Immature natural killer cell (primary cell): ENCODE results near the gene NDUFA8. TPM values are rescaled to one million over a fixed set of nuclear protein-coding genes. Genes with fewer than 3 reads are reported as not detected.
A peak's percentile ranks its signal among the peaks of the same experiment; 100 is the strongest.

Source experiments
- DNase-seq, 3 donors: peaks; one replicate each; pipeline ENCODE4 v3.0.0; 2022; ENCODE audit warnings: mixed read lengths in 1 of 3
- H3K27ac Mint-ChIP-seq, 6 donors: one replicate each; pipeline ENCODE4 v1.8.0; 2020; ENCODE audit warnings: mixed read lengths in 6 of 6, mild to moderate bottlenecking in 5 of 6, inconsistent platforms in 4 of 6, moderate library complexity in 3 of 6
- H3K27me3 Mint-ChIP-seq, 3 donors: one replicate each; pipeline ENCODE4 v1.8.0; 2020 to 2021; ENCODE audit warnings: low read depth in 3 of 3, mild to moderate bottlenecking in 3 of 3, mixed read lengths in 3 of 3, moderate library complexity in 3 of 3, inconsistent platforms in 1 of 3
- H3K36me3 Mint-ChIP-seq, 3 donors: one replicate each; pipeline ENCODE4 v1.8.0; 2020; ENCODE audit warnings: mixed read lengths in 3 of 3, inconsistent platforms in 2 of 3, mild to moderate bottlenecking in 2 of 3
- H3K4me1 Mint-ChIP-seq, 2 donors: one replicate each; pipeline ENCODE4 v1.8.0; 2020; ENCODE audit warnings: inconsistent platforms in 2 of 2, mild to moderate bottlenecking in 2 of 2, mixed read lengths in 2 of 2, moderate library complexity in 1 of 2
- H3K4me3 Mint-ChIP-seq, 5 donors: one replicate each; pipeline ENCODE4 v1.8.0; 2020; ENCODE audit warnings: mild to moderate bottlenecking in 5 of 5, mixed read lengths in 5 of 5, inconsistent platforms in 3 of 5, moderate library complexity in 3 of 5
- H3K9me3 Mint-ChIP-seq, 6 donors: one replicate each; pipeline ENCODE4 v1.8.0; 2020; ENCODE audit warnings: mild to moderate bottlenecking in 6 of 6, mixed read lengths in 6 of 6, inconsistent platforms in 4 of 6, moderate library complexity in 3 of 6
- polyA plus RNA-seq, 3 donors: library from polyadenylated mRNA; unstranded; fragments of 300-500 nt; fragmentation: Illumina TruSeq; gene quantifications; one replicate each; pipeline ENCODE4 v1.2.3, GENCODE V29; 2021

Gene NDUFA8
- polyA plus RNA-seq, 3 donors from 2014 or later: 67.9 to 89.2 (median 79.3) TPM

GRCh38 chr9:122106576-122106975, 53.0 kb downstream of the NDUFA8 start:
- no peak for DNase-seq
- H3K27ac Mint-ChIP-seq: no peak overlapping the region
- no peak overlapping the region for H3K4me3 Mint-ChIP-seq
- peaks cover 0 to 3% (median 2%) of the 10 kb centered on the region in 3 donors for H3K27me3 Mint-ChIP-seq
- H3K4me1 Mint-ChIP-seq: no peaks in the 10 kb centered on the region
- peaks cover 0 to 3% (median 1%) of the 10 kb centered on the region in 6 donors for H3K9me3 Mint-ChIP-seq
- peaks cover 0 to 6% (median 0%) of the 10 kb centered on the region in 3 donors for H3K36me3 Mint-ChIP-seq

- Mint-ChIP-seq H3K36me3 (peaks cover 0 to 6% (median 0%) of the 10 kb centered on the region in 3 donors), H3K27ac (no peak overlapping the region), H3K4me3 (no peak overlapping the region), H3K9me3 (peaks cover 0 to 3% (median 1%) of the 10 kb centered on the region in 6 donors), H3K4me1 (peaks cover 3 to 5% of the 10 kb centered on the region in 2 donors), H3K27me3 (peaks cover 2 to 3% (median 3%) of the 10 kb centered on the region in 3 donors)
- DNase-seq: no peak
These were observed 55.6 kb downstream of the NDUFA8 start for GRCh38 chr9:122103985-122104384.

- Mint-ChIP-seq H3K4me3 (no peak overlapping the region), H3K4me1 (peaks cover 3 to 5% of the 10 kb centered on the region in 2 donors), H3K27me3 (peaks cover 3 to 5% (median 5%) of the 10 kb centered on the region in 3 donors), H3K27ac (no peak overlapping the region), H3K36me3 (peaks cover 0 to 6% (median 0%) of the 10 kb centered on the region in 3 donors), H3K9me3 (peaks cover 0 to 3% (median 1%) of the 10 kb centered on the region in 6 donors)
- no peak for DNase-seq
These were observed 57.4 kb downstream of the NDUFA8 start for GRCh38 chr9:122102156-122102555.

- Mint-ChIP-seq H3K36me3 (peaks cover 0 to 6% (median 0%) of the 10 kb centered on the region in 3 donors), H3K9me3 (peaks cover 0 to 3% (median 1%) of the 10 kb centered on the region in 6 donors), H3K4me1 (peaks cover 7 to 9% of the 10 kb centered on the region in 2 donors), H3K27me3 (peaks cover 1 to 7% (median 4%) of the 10 kb centered on the region in 3 donors), H3K27ac (no peak overlapping the region), H3K4me3 (no peak overlapping the region)
- no peak for DNase-seq
These were observed 58.8 kb downstream of the NDUFA8 start for GRCh38 chr9:122100756-122101155.

GRCh38 chr9:122099271-122099869, 60.2 kb downstream of the NDUFA8 start:
- peaks cover 1 to 7% (median 4%) of the 10 kb centered on the region in 3 donors for H3K27me3 Mint-ChIP-seq
- H3K27ac Mint-ChIP-seq: peak overlapping the region in 1 of 6 donors; percentile 70
- H3K9me3 Mint-ChIP-seq: peaks cover 0 to 3% (median 1%) of the 10 kb centered on the region in 6 donors
- H3K36me3 Mint-ChIP-seq: peaks cover 0 to 6% (median 0%) of the 10 kb centered on the region in 3 donors
- peaks cover 18 to 22% of the 10 kb centered on the region in 2 donors for H3K4me1 Mint-ChIP-seq
- peak overlapping the region; percentile 22 to 65 (median 25) for H3K4me3 Mint-ChIP-seq
- peak; percentile 68 to 75 (median 68) for DNase-seq

GRCh38 chr9:122097679-122098315, 61.8 kb downstream of the NDUFA8 start:
- no peaks in the 10 kb centered on the region for H3K9me3 Mint-ChIP-seq

GRCh38 chr9:122096620-122097415, 62.8 kb downstream of the NDUFA8 start:
- no peak for DNase-seq
- Mint-ChIP-seq H3K9me3 (no peaks in the 10 kb centered on the region), H3K27ac (no peak overlapping the region), H3K27me3 (peaks cover 5 to 10% (median 7%) of the 10 kb centered on the region in 3 donors), H3K4me3 (no peak overlapping the region), H3K36me3 (no peaks in the 10 kb centered on the region), H3K4me1 (peaks cover 33 to 41% of the 10 kb centered on the region in 2 donors)

More at GRCh38 chr9:122097679-122098315, 61.8 kb downstream of the NDUFA8 start:
- DNase-seq: no peak
- Mint-ChIP-seq H3K4me3 (no peak overlapping the region), H3K4me1 (peaks cover 27 to 34% of the 10 kb centered on the region in 2 donors), H3K27me3 (peaks cover 5 to 7% (median 5%) of the 10 kb centered on the region in 3 donors), H3K27ac (no peak overlapping the region), H3K36me3 (no peaks in the 10 kb centered on the region)

GRCh38 chr9:122095010-122095767, 64.4 kb downstream of the NDUFA8 start:
- H3K36me3 Mint-ChIP-seq: peaks cover 0 to 5% (median 0%) of the 10 kb centered on the region in 3 donors
- H3K4me3 Mint-ChIP-seq: peak overlapping the region; percentile 62 to 93 (median 74)
- H3K9me3 Mint-ChIP-seq: no peaks in the 10 kb centered on the region
- peak; percentile 44 to 55 (median 48) for DNase-seq
- peaks cover 5 to 13% (median 7%) of the 10 kb centered on the region in 3 donors for H3K27me3 Mint-ChIP-seq
- peaks cover 47 to 57% of the 10 kb centered on the region in 2 donors for H3K4me1 Mint-ChIP-seq
- peak overlapping the region in 3 of 6 donors; percentile 8 to 62 (median 33) for H3K27ac Mint-ChIP-seq

Other genes starting within 250 kb of the NDUFA8 start
- 1 to 10 TPM; 3.1 to 8.3 (median 5.6) TPM for gene TTLL11, start 66.5 kb downstream of the NDUFA8 start, polyA plus RNA-seq
- gene MORN5, start 129 bp upstream of the NDUFA8 start, polyA plus RNA-seq: not detected
- not detected for gene LHX6, start 69.2 kb upstream of the NDUFA8 start, polyA plus RNA-seq
- 10 to 100 TPM; 20.9 to 26.5 (median 21.8) TPM for gene RBM18, start 105.1 kb upstream of the NDUFA8 start, polyA plus RNA-seq
- 10 to 100 TPM; 11.5 to 18.4 (median 16.3) TPM for gene MRRF, start 105.1 kb upstream of the NDUFA8 start, polyA plus RNA-seq
- gene PTGS1, start 211.2 kb upstream of the NDUFA8 start, polyA plus RNA-seq: 1 to 10 TPM; 1.8 to 5.4 (median 2.0) TPM